Neural cell (in vitro differentiated cells): Measurements from ENCODE around the gene GATA2. TPM values are rescaled to one million over a fixed set of nuclear protein-coding genes. Genes with fewer than 3 reads are reported as not detected.

ENCODE experiments used
- H2AFZ ChIP-seq: fragments of 200-600, 300-800 bp; sonication (generic), shearing (Covaris generic); 2 replicates; pipeline ENCODE4 v1.6.0; 2014; ENCODE audit warnings: low read depth, mild to moderate bottlenecking, antibody characterized with exemption, low read length, moderate library complexity
- H3F3A ChIP-seq: fragments of 200-600 bp; shearing (Covaris generic); 2 replicates; pipeline ENCODE4 v1.6.1; 2016; ENCODE audit warnings: mild to moderate bottlenecking, moderate library complexity, mixed read lengths, antibody characterized with exemption, low read length; ENCODE audit not compliant: insufficient read depth, poor library complexity, severe bottlenecking
- H3K27ac ChIP-seq: fragments of 200-600, 300-800 bp; sonication (generic), shearing (Covaris generic); 2 replicates; pipeline ENCODE4 v1.5.1; 2014; ENCODE audit warnings: mild to moderate bottlenecking, low read length, moderate library complexity
- H3K27me3 ChIP-seq: fragments of 300-800, 200-600 bp; sonication (generic), shearing (Covaris generic); 2 replicates; pipeline ENCODE4 v1.6.0; 2014; ENCODE audit warnings: mild to moderate bottlenecking, low read depth, low read length, moderate library complexity; ENCODE audit not compliant: insufficient read depth
- H3K36me3 ChIP-seq: fragments of 300-800, 200-600 bp; sonication (generic), shearing (Covaris generic); 2 replicates; pipeline ENCODE4 v1.5.1; 2014; ENCODE audit warnings: mild to moderate bottlenecking, antibody characterized with exemption, low read length, moderate library complexity; ENCODE audit not compliant: insufficient read depth
- H3K4me2 ChIP-seq: fragments of 300-800, 200-600 bp; sonication (generic), shearing (Covaris generic); 2 replicates; pipeline ENCODE4 v1.6.0; 2014; ENCODE audit warnings: mild to moderate bottlenecking, low read length
- H3K4me3 ChIP-seq: fragments of 300-800, 200-600 bp; sonication (generic), shearing (Covaris generic); 2 replicates; pipeline ENCODE4 v1.5.1; 2014; ENCODE audit warnings: mild to moderate bottlenecking, low read length, moderate library complexity
- H3K79me2 ChIP-seq: fragments of 200-600 bp; shearing (Covaris generic); replicated peaks from 2 replicates; pipeline ENCODE4 v1.6.0; 2014; ENCODE audit warnings: mild to moderate bottlenecking, low read length, moderate library complexity; ENCODE audit not compliant: insufficient read depth
- H3K9ac ChIP-seq: fragments of 300-800, 200-600 bp; sonication (generic), shearing (Covaris generic); 2 replicates; pipeline ENCODE4 v1.6.1; 2016; ENCODE audit warnings: mild to moderate bottlenecking, low read length, mixed read lengths
- H3K9me2 ChIP-seq: fragments of 200-600 bp; shearing (Covaris generic); 2 replicates; pipeline ENCODE4 v1.6.1; 2016; ENCODE audit warnings: mild to moderate bottlenecking, low read length, mixed read lengths; ENCODE audit not compliant: insufficient read depth
- H3K9me3 ChIP-seq: fragments of 200-600, 300-800 bp; sonication (generic), shearing (Covaris generic); 2 replicates; pipeline ENCODE4 v1.6.1; 2016; ENCODE audit warnings: mild to moderate bottlenecking, mixed run types, low read length, moderate library complexity, mixed read lengths
- H4K20me1 ChIP-seq: fragments of 200-600 bp; shearing (Covaris generic); 2 replicates; pipeline ENCODE4 v1.6.1; 2016; ENCODE audit warnings: mild to moderate bottlenecking, mixed run types; ENCODE audit not compliant: insufficient read depth
- CTCF ChIP-seq: fragments of 450-650 bp; IDR thresholded peaks from 2 replicates; pipeline ENCODE4 v1.5.1; 2014; ENCODE audit warnings: antibody characterized with exemption, mild to moderate bottlenecking, moderate library complexity; ENCODE audit not compliant: poor library complexity, severe bottlenecking
- EP300 ChIP-seq: fragments of 450-650 bp; conservative IDR thresholded peaks from 2 replicates; pipeline ENCODE4 v1.6.1; 2014; ENCODE audit warnings: antibody characterized with exemption, mild to moderate bottlenecking, moderate library complexity; ENCODE audit not compliant: poor library complexity, severe bottlenecking
- EZH2 ChIP-seq: fragments of 200-600, 300-800 bp; shearing (Covaris generic), sonication (generic); IDR thresholded peaks from 2 replicates; pipeline ENCODE4 v1.6.1; 2014; ENCODE audit warnings: antibody characterized with exemption, low read length, borderline replicate concordance, mild to moderate bottlenecking; ENCODE audit not compliant: insufficient read depth, poor library complexity, severe bottlenecking
- MXI1 ChIP-seq: fragments of 450-650 bp; conservative IDR thresholded peaks from 2 replicates; pipeline ENCODE4 v1.6.1; 2014; ENCODE audit warnings: antibody characterized with exemption, mild to moderate bottlenecking; ENCODE audit not compliant: poor library complexity, severe bottlenecking
- POLR2AphosphoS5 ChIP-seq: IDR thresholded peaks from 2 replicates; pipeline ENCODE4 v1.6.1; 2012
- RAD21 ChIP-seq: fragments of 450-650 bp; conservative IDR thresholded peaks from 2 replicates; pipeline ENCODE4 v1.6.1; 2014; ENCODE audit warnings: antibody characterized with exemption, mild to moderate bottlenecking, moderate library complexity
- SMC3 ChIP-seq: fragments of 450-650 bp; conservative IDR thresholded peaks from 2 replicates; pipeline ENCODE4 v1.6.1; 2014; ENCODE audit warnings: antibody characterized with exemption, mild to moderate bottlenecking, moderate library complexity; ENCODE audit not compliant: poor library complexity
- TAF1 ChIP-seq: IDR thresholded peaks from 2 replicates; pipeline ENCODE4 v1.6.1; 2012; ENCODE audit warnings: low read depth
- polyA plus RNA-seq: library from polyadenylated mRNA; depleted of rRNA; stranded (reverse); fragments of >200 nt; gene quantifications from 2 replicates; pipeline ENCODE4 v1.2.3, GENCODE V29; 2014
- TF ChIP-seq, protein P1 (sequence below): IDR thresholded peaks from 2 replicates; pipeline ENCODE4 v1.6.1; 2012; ENCODE audit warnings: borderline replicate concordance

Gene GATA2
- polyA plus RNA-seq, 1 donor from 2014 or later = not detected

DNA sequence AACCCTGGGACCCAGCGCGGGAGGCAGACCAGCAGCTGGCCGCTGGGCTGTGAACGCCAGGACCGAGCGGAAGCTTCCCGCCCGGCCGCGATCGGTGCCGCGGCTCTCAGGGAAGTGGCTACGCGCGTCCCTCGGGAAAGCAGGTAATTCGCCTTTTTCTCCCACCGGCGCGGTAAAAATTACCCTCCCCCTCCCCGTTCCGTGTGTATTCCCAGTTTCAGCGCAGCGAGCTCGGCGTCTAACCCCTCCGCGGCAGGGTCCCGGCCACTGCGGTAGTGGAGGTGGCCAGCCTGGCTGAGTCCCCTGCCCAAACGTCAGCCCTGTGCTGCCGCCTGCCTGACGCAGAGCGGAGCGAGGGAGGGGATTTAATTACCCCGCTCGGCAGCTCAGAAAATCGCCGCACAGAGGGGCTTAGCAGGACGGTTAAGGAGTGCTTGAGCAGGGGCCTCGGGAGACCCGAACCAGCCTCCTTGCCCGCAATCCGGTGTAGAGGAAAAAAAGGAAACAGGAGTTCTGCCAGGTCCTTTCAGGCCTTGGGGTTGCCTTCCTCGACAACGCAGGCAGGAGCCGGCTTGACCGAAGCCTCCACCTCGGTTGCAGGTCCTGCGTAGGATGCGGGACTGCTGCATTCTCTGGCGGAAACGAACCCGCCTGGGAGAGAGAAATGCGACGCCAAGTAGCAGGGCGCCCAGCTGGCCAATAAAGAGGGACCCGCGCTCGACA is 2.9 kb downstream of the GATA2 start:
- TF ChIP-seq EZH2 (peak; percentile 91), POLR2AphosphoS5 (peak; percentile 70), CTCF (no peak)
- H3K36me3 ChIP-seq = no peaks in the 10 kb centered on the region
- no peaks in the 10 kb centered on the region for H3K79me2 ChIP-seq
- no peak overlapping the region for H2AFZ ChIP-seq
- H3K9me2 ChIP-seq = no peaks in the 10 kb centered on the region
- H3K4me3 ChIP-seq = peak overlapping the region; percentile 48
- H3K27me3 ChIP-seq = peaks cover 100% of the 10 kb centered on the region
- H3K27ac ChIP-seq = no peak overlapping the region
- no peaks in the 10 kb centered on the region for H4K20me1 ChIP-seq
- H3K4me2 ChIP-seq = no peak overlapping the region
- H3K9me3 ChIP-seq = no peaks in the 10 kb centered on the region
- no peaks in the 10 kb centered on the region for H3F3A ChIP-seq
- no peak overlapping the region for H3K9ac ChIP-seq

- TF ChIP-seq MXI1 (no peak), SMC3 (no peak), RAD21 (no peak), POLR2AphosphoS5 (no peak), EP300 (no peak), CTCF (no peak), EZH2 (no peak), TAF1 (no peak)
- TF ChIP-seq, protein P1, sequence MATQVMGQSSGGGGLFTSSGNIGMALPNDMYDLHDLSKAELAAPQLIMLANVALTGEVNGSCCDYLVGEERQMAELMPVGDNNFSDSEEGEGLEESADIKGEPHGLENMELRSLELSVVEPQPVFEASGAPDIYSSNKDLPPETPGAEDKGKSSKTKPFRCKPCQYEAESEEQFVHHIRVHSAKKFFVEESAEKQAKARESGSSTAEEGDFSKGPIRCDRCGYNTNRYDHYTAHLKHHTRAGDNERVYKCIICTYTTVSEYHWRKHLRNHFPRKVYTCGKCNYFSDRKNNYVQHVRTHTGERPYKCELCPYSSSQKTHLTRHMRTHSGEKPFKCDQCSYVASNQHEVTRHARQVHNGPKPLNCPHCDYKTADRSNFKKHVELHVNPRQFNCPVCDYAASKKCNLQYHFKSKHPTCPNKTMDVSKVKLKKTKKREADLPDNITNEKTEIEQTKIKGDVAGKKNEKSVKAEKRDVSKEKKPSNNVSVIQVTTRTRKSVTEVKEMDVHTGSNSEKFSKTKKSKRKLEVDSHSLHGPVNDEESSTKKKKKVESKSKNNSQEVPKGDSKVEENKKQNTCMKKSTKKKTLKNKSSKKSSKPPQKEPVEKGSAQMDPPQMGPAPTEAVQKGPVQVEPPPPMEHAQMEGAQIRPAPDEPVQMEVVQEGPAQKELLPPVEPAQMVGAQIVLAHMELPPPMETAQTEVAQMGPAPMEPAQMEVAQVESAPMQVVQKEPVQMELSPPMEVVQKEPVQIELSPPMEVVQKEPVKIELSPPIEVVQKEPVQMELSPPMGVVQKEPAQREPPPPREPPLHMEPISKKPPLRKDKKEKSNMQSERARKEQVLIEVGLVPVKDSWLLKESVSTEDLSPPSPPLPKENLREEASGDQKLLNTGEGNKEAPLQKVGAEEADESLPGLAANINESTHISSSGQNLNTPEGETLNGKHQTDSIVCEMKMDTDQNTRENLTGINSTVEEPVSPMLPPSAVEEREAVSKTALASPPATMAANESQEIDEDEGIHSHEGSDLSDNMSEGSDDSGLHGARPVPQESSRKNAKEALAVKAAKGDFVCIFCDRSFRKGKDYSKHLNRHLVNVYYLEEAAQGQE = no peak
- Histone ChIP-seq H3K27me3 (peaks cover 100% of the 10 kb centered on the region), H2AFZ (no peak overlapping the region), H3K4me2 (no peak overlapping the region), H3K9me3 (no peaks in the 10 kb centered on the region), H4K20me1 (no peaks in the 10 kb centered on the region), H3F3A (no peaks in the 10 kb centered on the region), H3K36me3 (no peaks in the 10 kb centered on the region), H3K27ac (no peak overlapping the region), H3K4me3 (peak overlapping the region; percentile 48), H3K9ac (no peak overlapping the region), H3K9me2 (no peaks in the 10 kb centered on the region), H3K79me2 (no peaks in the 10 kb centered on the region)
Measured at GRCh38 chr3:128489674-128489926, 3.4 kb downstream of the GATA2 start.
